Nephron (organoid): ENCODE data around the gene ANTKMT.
A peak's percentile ranks its signal among the peaks of the same experiment; 100 is the strongest.

Experiments
- H3K27ac Mint-ChIP-seq, 3 experiments: 2 replicates each; pipeline ENCODE4 v1.8.0; 2020; ENCODE audit warnings: mixed read lengths in 3 of 3, mild to moderate bottlenecking in 2 of 3, moderate library complexity in 1 of 3
- H3K27me3 Mint-ChIP-seq: 2 replicates; pipeline ENCODE4 v1.8.0; 2021; ENCODE audit warnings: low read depth, mild to moderate bottlenecking, moderate library complexity, mixed read lengths
- H3K36me3 Mint-ChIP-seq: 2 replicates; pipeline ENCODE4 v1.8.0; 2020; ENCODE audit warnings: low read depth, mixed read lengths
- H3K4me1 Mint-ChIP-seq: 2 replicates; pipeline ENCODE4 v1.8.0; 2020; ENCODE audit warnings: mixed read lengths
- H3K4me3 Mint-ChIP-seq, 3 experiments: 2 replicates each; pipeline ENCODE4 v1.8.0; 2020; ENCODE audit warnings: mild to moderate bottlenecking in 3 of 3, mixed read lengths in 3 of 3, moderate library complexity in 2 of 3
- H3K9me3 Mint-ChIP-seq: 2 replicates; pipeline ENCODE4 v1.8.0; 2020; ENCODE audit warnings: mixed read lengths
- CTCF ChIP-seq, 3 experiments: fragments of 200-600 bp; sonication (generic); IDR thresholded peaks; one replicate each; pipeline ENCODE4 v1.5.0; 2021; ENCODE audit warnings: antibody characterized with exemption in 3 of 3; ENCODE audit not compliant: unreplicated experiment in 3 of 3

The ANTKMT gene

GRCh38 chr16:677316-678190 lies 43.4 kb upstream of the ANTKMT start:
- no peak for TF ChIP-seq CTCF (IDR thresholded peaks at IDR 0.05; ENCODE audit: unreplicated experiment in 3 of 3)
- Mint-ChIP-seq H3K36me3 (no peaks in the 10 kb centered on the region), H3K4me1 (peaks cover 3% of the 10 kb centered on the region), H3K27me3 (peaks cover 6% of the 10 kb centered on the region), H3K27ac (no peak overlapping the region), H3K9me3 (no peaks in the 10 kb centered on the region), H3K4me3 (no peak overlapping the region)

GRCh38 chr16:678209-678857 lies 42.6 kb upstream of the ANTKMT start:
- H3K4me1 Mint-ChIP-seq, result peaks cover 4% of the 10 kb centered on the region
- H3K36me3 Mint-ChIP-seq, result no peaks in the 10 kb centered on the region
- peak overlapping the region in 2 of 3 experiments; percentile 86 to 88 for H3K4me3 Mint-ChIP-seq
- no peak overlapping the region for H3K27ac Mint-ChIP-seq
- no peaks in the 10 kb centered on the region for H3K9me3 Mint-ChIP-seq
- TF ChIP-seq CTCF (IDR thresholded peaks at IDR 0.05; ENCODE audit: unreplicated experiment in 3 of 3), result no peak
- H3K27me3 Mint-ChIP-seq, result peaks cover 6% of the 10 kb centered on the region

- Mint-ChIP-seq H3K27me3 (peaks cover 6% of the 10 kb centered on the region), H3K36me3 (no peaks in the 10 kb centered on the region)
These were observed 41.8 kb upstream of the ANTKMT start for GRCh38 chr16:678858-679813.

GRCh38 chr16:679814-680624 lies 40.9 kb upstream of the ANTKMT start, which contains the start of gene STUB1:
Gene STUB1 (plus strand): TSS chr16:680410. CDS start chr16:680526, 116 bp downstream.
- H3K27me3 Mint-ChIP-seq, result peaks cover 4% of the 10 kb centered on the region
- H3K9me3 Mint-ChIP-seq, result no peaks in the 10 kb centered on the region
- H3K36me3 Mint-ChIP-seq, result no peaks in the 10 kb centered on the region
- peaks cover 4% of the 10 kb centered on the region for H3K4me1 Mint-ChIP-seq
- H3K4me3 Mint-ChIP-seq, result peak within 1 kb of the TSS; percentile 89 to 92 (median 90)
- peak within 1 kb of the TSS; percentile 70 to 91 (median 81) for H3K27ac Mint-ChIP-seq
- TF ChIP-seq CTCF (IDR thresholded peaks at IDR 0.05; ENCODE audit: unreplicated experiment in 3 of 3), result no peak

More at GRCh38 chr16:678858-679813, 41.8 kb upstream of the ANTKMT start:
- H3K9me3 Mint-ChIP-seq, result no peaks in the 10 kb centered on the region
- peak overlapping the region; percentile 70 to 88 (median 85) for H3K27ac Mint-ChIP-seq
- peak overlapping the region; percentile 86 to 90 (median 88) for H3K4me3 Mint-ChIP-seq
- TF ChIP-seq CTCF (IDR thresholded peaks at IDR 0.05; ENCODE audit: unreplicated experiment in 3 of 3), result no peak
- peaks cover 4% of the 10 kb centered on the region for H3K4me1 Mint-ChIP-seq

GRCh38 chr16:680625-680945 lies 40.4 kb upstream of the ANTKMT start:
- Mint-ChIP-seq H3K9me3 (no peaks in the 10 kb centered on the region), H3K27ac (no peak overlapping the region), H3K4me3 (peak overlapping the region; percentile 77 to 92 (median 85)), H3K27me3 (no peaks in the 10 kb centered on the region), H3K4me1 (peaks cover 4% of the 10 kb centered on the region), H3K36me3 (no peaks in the 10 kb centered on the region)
- TF ChIP-seq CTCF (IDR thresholded peaks at IDR 0.05; ENCODE audit: unreplicated experiment in 3 of 3), result no peak
